HepG2 (cell line): ENCODE results near the gene CTBP1. TPM values are rescaled to one million over a fixed set of nuclear protein-coding genes. Genes with fewer than 3 reads are reported as not detected.

ENCODE experiments used
- ATAC-seq: fragments of 200-7000 bp; cut with Tn5 transposase; 3 replicates; pipeline ENCODE4 v1.9.1; 2020; ENCODE audit warnings: mild to moderate bottlenecking, moderate library complexity
- BruUV-seq: library from RNA; stranded (reverse); fragments of 400-500 nt; replicated peaks from 2 replicates; lab custom pipeline; 2021; lab: Mats Ljungman, UMichigan
- CTCF ChIA-PET: fragments of 300-600 bp; formaldehyde crosslinking; extraction: SDS; loops from one replicate; lab custom pipeline; 2021; ENCODE audit warnings: low total read pairs, inconsistent platforms, low intra/inter-chr PET ratio; lab: Yijun Ruan, JAX
- POLR2A ChIA-PET: fragments of 350-600 bp; sonication (Branson Sonifier 250); formaldehyde crosslinking; loops from one replicate; lab custom pipeline; 2020; ENCODE audit warnings: antibody characterized with exemption, inconsistent platforms; lab: Yijun Ruan, JAX
- DNase-seq: peaks from one replicate; pipeline ENCODE4 v3.0.0-alpha.2; 2015; ENCODE audit warnings: low spot score
- FAIRE-seq: peaks from 3 replicates; lab custom pipeline; 2011; peaks lifted over from hg19 to GRCh38; lab: Jason Lieb, UNC
- H2AFZ ChIP-seq: one replicate; pipeline ENCODE4 v1.6.1; 2011; ENCODE audit warnings: low read length, inconsistent platforms
- H3K27ac ChIP-seq: fragments of 300-600 bp; 3 replicates; pipeline ENCODE4 v1.8.0; 2011; ENCODE audit warnings: mixed run types, mild to moderate bottlenecking, mixed read lengths, low read length, inconsistent platforms; ENCODE audit not compliant: insufficient read depth; ENCODE audit errors: extremely low read length
- H3K27me3 ChIP-seq, 2 experiments: fragments of 200-600 bp in 1 of 2; 2 replicates in 1 of 2; 3 replicates in 1 of 2; pipeline versions ENCODE4 v1.6.0 to v1.8.0; 2011; ENCODE audit warnings: low read length in 2 of 2, mild to moderate bottlenecking in 2 of 2, moderate library complexity in 2 of 2, inconsistent platforms in 1 of 2; ENCODE audit not compliant: insufficient read depth in 2 of 2, control insufficient read depth in 1 of 2
- H3K36me3 ChIP-seq, 2 experiments: fragments of 200-600 bp in 1 of 2; replicated peaks in 1 of 2; 2 replicates in 1 of 2; 3 replicates in 1 of 2; pipeline versions ENCODE4 v1.5.1 to v1.8.0; 2011; ENCODE audit warnings: low read length in 2 of 2, inconsistent platforms in 1 of 2; ENCODE audit not compliant: insufficient read depth in 2 of 2, control insufficient read depth in 1 of 2
- H3K4me1 ChIP-seq: 2 replicates; pipeline ENCODE4 v1.5.1; 2012; ENCODE audit warnings: low read length, inconsistent platforms; ENCODE audit not compliant: insufficient read depth
- H3K4me2 ChIP-seq: 2 replicates; pipeline ENCODE4 v1.6.0; 2011; ENCODE audit warnings: low read depth, low read length, inconsistent platforms
- H3K4me3 ChIP-seq, 3 experiments: fragments of 200-600 bp in 1 of 3; sonication (generic), shearing (Covaris generic) in 1 of 3; replicated peaks in 1 of 3; 2 replicates each; pipeline ENCODE4 v1.5.1; 2011 to 2016; ENCODE audit warnings: low read length in 3 of 3, inconsistent platforms in 2 of 3, low read depth in 2 of 3, mild to moderate bottlenecking in 2 of 3, control low read depth in 1 of 3, mixed read lengths in 1 of 3; ENCODE audit not compliant: insufficient read depth in 1 of 3
- H3K79me2 ChIP-seq: one replicate; pipeline ENCODE4 v1.6.1; 2011; ENCODE audit warnings: low read length, inconsistent platforms; ENCODE audit not compliant: insufficient read depth
- H3K9ac ChIP-seq: 2 replicates; pipeline ENCODE4 v1.6.0; 2011; ENCODE audit warnings: mild to moderate bottlenecking, low read depth, low read length, inconsistent platforms; ENCODE audit not compliant: insufficient read depth
- H3K9me3 ChIP-seq: 2 replicates; pipeline ENCODE4 v1.5.1; 2012; ENCODE audit warnings: mild to moderate bottlenecking, low read length
- H4K20me1 ChIP-seq: 2 replicates; pipeline ENCODE4 v1.6.0; 2011; ENCODE audit warnings: inconsistent platforms, mild to moderate bottlenecking, low read length, moderate library complexity; ENCODE audit not compliant: insufficient read depth
- CTCF ChIP-seq: sonication (generic); formaldehyde crosslinking; IDR thresholded peaks from 2 replicates; pipeline ENCODE4 v1.5.0; 2020; ENCODE audit warnings: mild to moderate bottlenecking, missing genetic modification reagents, moderate library complexity
- DRAP1 ChIP-seq: IDR thresholded peaks from 2 replicates; pipeline ENCODE4 v1.6.1; 2016; ENCODE audit warnings: missing genetic modification reagents, missing compliant biosample characterization
- FOXA3 ChIP-seq: IDR thresholded peaks from 2 replicates; pipeline ENCODE4 v1.6.1; 2016; ENCODE audit warnings: missing genetic modification reagents, missing compliant biosample characterization
- HDAC6 ChIP-seq: fragments of 200-600 bp; sonication (generic); IDR thresholded peaks from 2 replicates; pipeline ENCODE4 v1.7.0; 2017; ENCODE audit warnings: mild to moderate bottlenecking, antibody characterized with exemption, low read length, low read depth
- KLF6 ChIP-seq: IDR thresholded peaks from 2 replicates; pipeline ENCODE4 v1.8.0; 2016; ENCODE audit warnings: missing biosample characterization, missing genetic modification reagents
- MAZ ChIP-seq, 2 experiments: sonication (generic) in 1 of 2; formaldehyde crosslinking in 1 of 2; IDR thresholded peaks; 2 replicates each; pipeline versions ENCODE4 v1.5.0 to v1.6.1; 2012 to 2020; ENCODE audit warnings: low read depth in 2 of 2, mild to moderate bottlenecking in 2 of 2, borderline replicate concordance in 1 of 2, improper control_type of control experiment in 1 of 2, low read length in 1 of 2, missing genetic modification reagents in 1 of 2, moderate library complexity in 1 of 2
- MEIS1 ChIP-seq: sonication (generic); formaldehyde crosslinking; IDR thresholded peaks from 2 replicates; pipeline ENCODE4 v1.9.0; 2021; ENCODE audit warnings: mild to moderate bottlenecking, missing genetic modification reagents, moderate library complexity, borderline replicate concordance
- MYC ChIP-seq: sonication (generic); formaldehyde crosslinking; IDR thresholded peaks from 2 replicates; pipeline ENCODE4 v1.9.0; 2021; ENCODE audit warnings: missing genetic modification reagents, borderline replicate concordance
- PHF21A ChIP-seq: sonication (generic); formaldehyde crosslinking; IDR thresholded peaks from 2 replicates; pipeline ENCODE4 v1.5.0; 2020; ENCODE audit warnings: mild to moderate bottlenecking, missing genetic modification reagents
- SP2 ChIP-seq: sonication (generic); formaldehyde crosslinking; IDR thresholded peaks from 2 replicates; pipeline ENCODE4 v1.5.1; 2020; ENCODE audit warnings: mild to moderate bottlenecking, missing genetic modification reagents
- YY1 ChIP-seq: IDR thresholded peaks from 2 replicates; pipeline ENCODE4 v1.6.1; 2011; ENCODE audit warnings: low read length, low read depth, moderate library complexity, mild to moderate bottlenecking; ENCODE audit not compliant: insufficient read depth, insufficient replicate concordance
- ZMAT5 ChIP-seq: sonication (generic); formaldehyde crosslinking; IDR thresholded peaks from 2 replicates; pipeline ENCODE4 v1.5.0; 2020; ENCODE audit warnings: mild to moderate bottlenecking, low read depth, missing genetic modification reagents, borderline replicate concordance
- ZNF432 ChIP-seq: sonication (generic); formaldehyde crosslinking; IDR thresholded peaks from 2 replicates; pipeline ENCODE4 v1.5.0; 2020; ENCODE audit warnings: missing genetic modification reagents, mild to moderate bottlenecking, borderline replicate concordance
- ZNF660 ChIP-seq: sonication (generic); formaldehyde crosslinking; IDR thresholded peaks from 2 replicates; pipeline ENCODE4 v1.5.1; 2020; ENCODE audit warnings: mild to moderate bottlenecking, low read depth, missing genetic modification reagents, borderline replicate concordance
- ZNF720 ChIP-seq: sonication (generic); formaldehyde crosslinking; IDR thresholded peaks from 2 replicates; pipeline ENCODE4 v1.4.0; 2020; ENCODE audit warnings: missing genetic modification reagents
- WGBS: methylation state at CpG from one replicate; pipeline ENCODE4 v1.1.6; 2017; ENCODE audit warnings: low lambda C conversion rate; 5-methylcytosine and 5-hydroxymethylcytosine counted together
- in situ Hi-C: cut with HindIII; loops from 2 replicates; pipeline ENCODE4 v1.10.0; 2017; ENCODE audit warnings: low pct_unique_long_range_greater_than_20kb; ENCODE audit not compliant: extremely low pct_ligation_motif_present
- intact Hi-C: fragments of 100-400 bp; cut with micrococcal nuclease; formaldehyde crosslinking; loops from one replicate; pipeline ENCODE4 v1.10.0; 2022; ENCODE audit not compliant: unreplicated experiment
- polyA plus RNA-seq, 8 experiments: library from polyadenylated mRNA; depleted of rRNA in 3 of 8; stranded (reverse) in 7 of 8; unstranded in 1 of 8; fragments of >200 nt; fragmentation: Illumina TruSeq in 4 of 8; extraction: Trizol in 4 of 8; gene quantifications; 2 replicates each; pipeline versions ENCODE4 v1.2.1 to v1.2.3, GENCODE V29; 2011 to 2016; ENCODE audit warnings: low read depth in 4 of 8, missing spikeins in 1 of 8, mixed read lengths in 1 of 8; ENCODE audit not compliant: insufficient read depth in 1 of 8
- total RNA-seq, 5 experiments: library from RNA; depleted of rRNA; stranded (reverse); fragments of >200 nt; fragmentation: Illumina TruSeq; extraction: Trizol; gene quantifications; 2 replicates each; pipeline ENCODE4 v1.2.3, GENCODE V29; 2016; ENCODE audit warnings: low read depth in 1 of 5
- TF ChIP-seq, protein P1 (sequence below): sonication (generic); formaldehyde crosslinking; IDR thresholded peaks from 2 replicates; pipeline ENCODE4 v1.4.0; 2020; ENCODE audit warnings: mild to moderate bottlenecking, missing genetic modification reagents

The CTBP1 gene
- total and polyA plus RNA-seq, 2 of the 13 experiments (the other 11 are each of a cell fraction or from before 2014, with no cell fraction given) = 78.5 to 112 TPM

DNA sequence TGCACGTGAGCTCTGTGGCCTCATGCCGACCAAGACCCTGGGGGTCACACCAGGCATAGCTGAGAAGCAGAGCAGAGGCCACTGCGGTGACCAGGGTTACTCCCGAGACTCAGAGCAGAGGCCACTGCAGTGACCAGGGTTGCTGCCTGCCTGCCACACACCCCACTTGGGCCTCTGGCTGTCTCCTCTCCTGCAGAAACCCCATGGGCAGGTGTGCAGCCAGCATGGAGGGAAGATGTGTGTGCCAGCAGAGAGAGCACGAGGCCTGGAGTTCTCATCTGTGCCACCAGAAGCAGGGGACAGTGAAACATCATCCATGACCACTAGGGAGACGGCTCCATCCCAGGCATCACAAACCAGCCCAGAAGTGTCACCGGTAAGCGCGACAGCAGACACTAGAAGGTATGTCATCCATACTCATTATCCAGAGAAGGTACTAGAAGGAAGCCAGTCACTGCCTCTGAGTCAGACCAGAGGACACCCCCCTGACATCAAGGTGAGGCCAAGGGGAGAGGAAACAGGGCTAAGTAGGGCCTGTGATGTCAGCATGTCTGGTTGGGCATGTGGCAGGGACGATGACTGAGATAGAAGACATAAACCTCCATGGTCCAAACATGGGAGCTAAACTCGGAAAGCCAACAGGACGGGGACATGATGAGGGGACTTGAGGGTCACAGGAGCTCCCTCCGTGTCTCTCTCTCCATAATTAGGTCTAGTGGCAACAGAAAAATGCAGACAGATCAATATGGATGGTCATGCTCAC is 52.3 kb downstream of the CTBP1 start:
- Histone ChIP-seq H3K79me2 (no peaks in the 10 kb centered on the region), H3K36me3 (no peaks in the 10 kb centered on the region; a peak in 2 of 5 replicates), H3K9me3 (no peaks in the 10 kb centered on the region), H3K4me1 (peaks cover 15% of the 10 kb centered on the region), H3K9ac (no peak overlapping the region), H2AFZ (no peak overlapping the region), H3K4me3 (no peak overlapping the region), H4K20me1 (no peaks in the 10 kb centered on the region), H3K27me3 (no peaks in the 10 kb centered on the region), H3K4me2 (no peak overlapping the region), H3K27ac (no peak overlapping the region)
- in situ Hi-C loops = no loop called here
- TF ChIP-seq CTCF (CRISPR knock-in tag) (no peak), KLF6 (CRISPR knock-in tag) (no peak), ZNF720 (CRISPR knock-in tag) (no peak), DRAP1 (CRISPR knock-in tag) (no peak), ZMAT5 (CRISPR knock-in tag) (no peak), MYC (CRISPR knock-in tag) (no peak), ZNF432 (CRISPR knock-in tag) (no peak), PHF21A (no peak), FOXA3 (CRISPR knock-in tag) (no peak), MAZ (IDR thresholded peaks at IDR 0.05; ENCODE audit: borderline replicate concordance, low read depth, low read length) (no peak), MAZ (CRISPR knock-in tag; IDR thresholded peaks at IDR 0.05; ENCODE audit: low read depth) (no peak), SP2 (no peak), MEIS1 (CRISPR knock-in tag) (no peak), HDAC6 (no peak), ZNF660 (CRISPR knock-in tag) (no peak), YY1 (no peak)
- TF ChIP-seq, protein P1, sequence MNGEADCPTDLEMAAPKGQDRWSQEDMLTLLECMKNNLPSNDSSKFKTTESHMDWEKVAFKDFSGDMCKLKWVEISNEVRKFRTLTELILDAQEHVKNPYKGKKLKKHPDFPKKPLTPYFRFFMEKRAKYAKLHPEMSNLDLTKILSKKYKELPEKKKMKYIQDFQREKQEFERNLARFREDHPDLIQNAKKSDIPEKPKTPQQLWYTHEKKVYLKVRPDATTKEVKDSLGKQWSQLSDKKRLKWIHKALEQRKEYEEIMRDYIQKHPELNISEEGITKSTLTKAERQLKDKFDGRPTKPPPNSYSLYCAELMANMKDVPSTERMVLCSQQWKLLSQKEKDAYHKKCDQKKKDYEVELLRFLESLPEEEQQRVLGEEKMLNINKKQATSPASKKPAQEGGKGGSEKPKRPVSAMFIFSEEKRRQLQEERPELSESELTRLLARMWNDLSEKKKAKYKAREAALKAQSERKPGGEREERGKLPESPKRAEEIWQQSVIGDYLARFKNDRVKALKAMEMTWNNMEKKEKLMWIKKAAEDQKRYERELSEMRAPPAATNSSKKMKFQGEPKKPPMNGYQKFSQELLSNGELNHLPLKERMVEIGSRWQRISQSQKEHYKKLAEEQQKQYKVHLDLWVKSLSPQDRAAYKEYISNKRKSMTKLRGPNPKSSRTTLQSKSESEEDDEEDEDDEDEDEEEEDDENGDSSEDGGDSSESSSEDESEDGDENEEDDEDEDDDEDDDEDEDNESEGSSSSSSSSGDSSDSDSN = no peak
- DNase-seq = no peak
- CTCF ChIA-PET = no interaction called here
- POLR2A ChIA-PET = interaction anchor here (0.6 to 2.8 kb wide), 3 partner anchors 8 to 11 kb away, joined by 3 to 11 read pairs (median 3); no protein-coding TSS in a partner anchor
- 94% methylated on average over 9 of the region's 13 CpGs for WGBS
- intact Hi-C loops = no loop called here
- BruUV-seq = no TSS peak
- ATAC-seq = no peak
- FAIRE-seq = no peak
